ENCODE measurements around the gene FRMD1. TPM values are rescaled to one million over a fixed set of nuclear protein-coding genes. Genes with fewer than 3 reads are reported as not detected.
"Not testable (repeated sequence)": the region's sequence is repeated elsewhere in the genome, so short reads cannot be mapped to it uniquely, and the experiment has no call there.

FRMD1 gene
- total and polyA plus RNA-seq, 2 donors, result 1.3 to 23.1 TPM

DNA sequence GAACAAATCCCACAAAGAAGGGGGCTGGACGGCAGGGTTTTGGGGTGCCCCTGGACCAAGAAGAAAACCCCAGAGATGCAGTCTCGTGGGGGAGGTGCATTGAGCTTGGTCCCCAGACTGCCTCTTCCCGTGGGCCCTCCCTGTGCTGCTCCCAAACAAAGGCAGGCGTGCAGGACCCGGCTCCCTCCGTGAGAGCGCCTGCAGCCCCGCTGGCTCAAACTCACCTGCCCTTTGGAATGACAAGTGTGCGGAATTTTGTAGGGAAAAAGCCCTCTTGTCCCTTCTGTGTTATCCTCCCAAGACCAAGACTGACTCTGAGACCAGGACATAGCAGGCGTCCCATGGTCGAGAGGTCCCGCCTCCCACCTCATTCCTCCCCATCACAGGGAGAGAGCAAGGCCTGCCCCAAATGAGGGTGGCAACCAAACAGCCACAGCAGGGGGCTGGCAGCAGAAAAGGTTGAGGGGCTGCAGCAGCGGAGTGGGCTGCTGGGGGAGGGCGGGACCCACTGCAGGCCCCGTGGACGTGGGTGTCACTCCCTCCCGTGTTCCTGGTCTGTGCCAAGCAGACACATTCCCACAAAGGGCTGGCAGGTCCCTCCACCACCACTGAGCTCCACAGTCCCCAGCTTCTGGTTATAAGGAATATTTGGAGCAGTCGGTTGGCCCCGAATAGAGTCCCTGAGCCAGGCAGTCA lies 5.6 kb upstream of the FRMD1 start:
- Histone ChIP-seq H3K9me3 (ENCODE audit: control insufficient read depth in 2 of 2, insufficient read depth in 1 of 2, low read length in 1 of 2) (peaks cover 0 to 2% of the 10 kb centered on the region in 2 donors), H3K4me3 (ENCODE audit: low read length in 2 of 2) (no peak overlapping the region), H3K27me3 (ENCODE audit: control insufficient read depth in 2 of 2, insufficient read depth in 1 of 2, low read length in 1 of 2) (peaks cover 0 to 2% of the 10 kb centered on the region in 2 donors), H3K4me1 (ENCODE audit: control insufficient read depth in 2 of 2, insufficient read depth in 2 of 2, low read length in 2 of 2) (no peaks in the 10 kb centered on the region), H3K36me3 (ENCODE audit: control insufficient read depth in 2 of 2, insufficient read depth in 2 of 2, low read length in 1 of 2) (no peaks in the 10 kb centered on the region), H3K27ac (ENCODE audit: low read depth in 1 of 2, low read length in 1 of 2) (no peak overlapping the region)
- 88% methylated on average over 19 of the region's 19 CpGs for WGBS
- no peak for DNase-seq (ENCODE audit: low read depth in 6 of 9, low spot score in 9 of 9)

DNA sequence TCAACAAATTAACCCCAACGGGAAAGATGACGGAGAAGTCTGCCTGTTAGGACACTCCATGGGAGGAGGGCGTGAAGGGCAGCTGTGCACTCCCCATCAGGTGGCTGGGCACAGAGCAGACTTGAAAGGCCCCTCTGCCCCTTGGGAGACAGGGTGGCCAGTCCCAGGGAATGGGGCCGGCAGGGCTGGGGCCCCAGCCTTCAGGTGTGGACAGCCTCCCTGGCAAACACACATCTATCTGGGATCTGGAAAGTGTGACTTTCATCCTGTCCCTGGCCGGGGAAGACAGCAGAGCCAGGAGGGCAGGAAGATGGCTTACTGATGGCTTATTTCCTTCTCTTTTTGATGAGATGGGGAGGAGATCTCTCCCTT lies 4.5 kb upstream of the FRMD1 start:
- Histone ChIP-seq H3K4me3 (ENCODE audit: low read length in 2 of 2) (no peak overlapping the region), H3K36me3 (ENCODE audit: control insufficient read depth in 2 of 2, insufficient read depth in 2 of 2, low read length in 1 of 2) (no peaks in the 10 kb centered on the region), H3K4me1 (ENCODE audit: control insufficient read depth in 2 of 2, insufficient read depth in 2 of 2, low read length in 2 of 2) (no peaks in the 10 kb centered on the region), H3K9me3 (ENCODE audit: control insufficient read depth in 2 of 2, insufficient read depth in 1 of 2, low read length in 1 of 2) (peaks cover 0 to 3% of the 10 kb centered on the region in 2 donors), H3K27ac (ENCODE audit: low read depth in 1 of 2, low read length in 1 of 2) (no peak overlapping the region), H3K27me3 (ENCODE audit: control insufficient read depth in 2 of 2, insufficient read depth in 1 of 2, low read length in 1 of 2) (peaks cover 0 to 2% of the 10 kb centered on the region in 2 donors)
- WGBS, result 63% methylated on average over 5 of the region's 5 CpGs
- DNase-seq (ENCODE audit: low read depth in 6 of 9, low spot score in 9 of 9), result no peak

DNA sequence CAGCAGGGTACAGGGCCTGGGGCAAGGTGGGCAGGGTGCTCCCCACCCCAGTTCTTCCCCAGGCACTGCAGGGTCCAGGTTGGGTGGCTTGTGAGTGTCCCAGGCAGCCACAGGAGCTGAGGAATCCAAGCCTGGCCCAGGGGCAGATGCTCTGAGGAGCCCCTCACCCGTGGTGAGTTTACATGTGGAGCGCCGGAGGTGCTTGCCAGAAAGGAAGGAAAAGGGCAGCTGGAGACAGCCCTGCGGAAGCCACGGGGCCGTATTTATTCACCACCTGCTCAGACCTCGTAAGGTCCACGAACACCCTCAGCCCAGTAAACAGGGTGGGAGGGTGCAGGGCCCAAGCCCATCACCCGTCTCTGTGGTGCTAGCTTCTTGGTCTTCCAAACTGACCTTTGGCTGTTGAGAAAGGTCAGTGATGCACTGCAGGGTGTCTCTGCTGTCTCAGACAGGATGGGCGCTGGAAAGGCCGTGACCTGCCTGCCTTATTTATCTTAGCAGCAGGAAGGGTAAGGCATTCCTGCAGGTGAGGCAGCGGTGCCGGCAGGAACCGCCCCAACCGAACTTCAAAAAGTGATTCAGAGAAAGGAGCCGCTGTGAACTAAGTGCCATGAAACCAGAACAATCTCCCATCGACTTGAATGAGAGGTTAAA lies 4.0 kb upstream of the FRMD1 start:
- no peaks in the 10 kb centered on the region for H3K4me1 ChIP-seq (ENCODE audit: control insufficient read depth in 2 of 2, insufficient read depth in 2 of 2, low read length in 2 of 2)
- H3K27me3 ChIP-seq (ENCODE audit: control insufficient read depth in 2 of 2, insufficient read depth in 1 of 2, low read length in 1 of 2), result peaks cover 0 to 2% of the 10 kb centered on the region in 2 donors
- no peak overlapping the region for H3K27ac ChIP-seq (ENCODE audit: low read depth in 1 of 2, low read length in 1 of 2)
- H3K9me3 ChIP-seq (ENCODE audit: control insufficient read depth in 2 of 2, insufficient read depth in 1 of 2, low read length in 1 of 2), result peaks cover 0 to 3% of the 10 kb centered on the region in 2 donors
- no peak for DNase-seq (ENCODE audit: low read depth in 6 of 9, low spot score in 9 of 9)
- H3K36me3 ChIP-seq (ENCODE audit: control insufficient read depth in 2 of 2, insufficient read depth in 2 of 2, low read length in 1 of 2), result no peaks in the 10 kb centered on the region
- H3K4me3 ChIP-seq (ENCODE audit: low read length in 2 of 2), result no peak overlapping the region
- WGBS, result 59% methylated on average over 17 of the region's 17 CpGs

DNA sequence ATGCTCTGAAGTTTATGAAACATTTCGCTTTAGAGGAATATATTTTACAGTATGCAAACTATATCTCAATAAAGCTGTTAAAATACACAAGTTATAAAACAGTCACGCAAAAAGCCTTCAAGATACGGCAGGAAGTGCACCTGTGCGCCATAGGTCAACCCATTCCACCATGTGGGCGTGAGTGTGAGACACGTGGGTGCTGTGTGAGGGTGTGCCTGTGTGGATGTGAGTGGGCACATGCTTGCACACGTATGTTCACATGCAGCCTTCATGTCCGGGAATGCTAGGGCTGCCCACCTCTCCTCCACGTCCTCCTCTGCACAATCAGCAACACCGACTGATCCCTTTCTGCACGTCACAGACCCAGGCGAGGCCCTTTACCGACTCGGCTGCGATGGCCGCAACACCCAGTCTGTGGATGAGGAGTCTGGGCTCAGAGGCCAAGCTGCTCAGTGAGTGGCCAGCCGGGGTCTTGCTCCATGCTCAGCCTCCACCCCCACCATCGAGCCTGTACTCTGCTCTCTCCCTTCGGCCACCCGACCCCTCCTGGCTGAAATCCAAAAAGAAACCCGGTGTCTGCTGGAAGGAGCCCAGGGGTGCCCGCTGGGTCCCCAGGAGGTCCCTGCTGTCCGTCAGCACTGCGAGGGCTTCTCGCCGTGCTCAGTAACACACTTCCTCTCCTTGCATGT lies 3.0 kb upstream of the FRMD1 start:
- Histone ChIP-seq H3K4me1 (ENCODE audit: control insufficient read depth in 2 of 2, insufficient read depth in 2 of 2, low read length in 2 of 2) (no peaks in the 10 kb centered on the region), H3K4me3 (ENCODE audit: low read length in 2 of 2) (no peak overlapping the region), H3K36me3 (ENCODE audit: control insufficient read depth in 2 of 2, insufficient read depth in 2 of 2, low read length in 1 of 2) (no peaks in the 10 kb centered on the region), H3K27ac (ENCODE audit: low read depth in 1 of 2, low read length in 1 of 2) (no peak overlapping the region), H3K27me3 (ENCODE audit: control insufficient read depth in 2 of 2, insufficient read depth in 1 of 2, low read length in 1 of 2) (peaks cover 0 to 2% of the 10 kb centered on the region in 2 donors), H3K9me3 (ENCODE audit: control insufficient read depth in 2 of 2, insufficient read depth in 1 of 2, low read length in 1 of 2) (peaks cover 0 to 3% of the 10 kb centered on the region in 2 donors)
- DNase-seq (ENCODE audit: low read depth in 6 of 9, low spot score in 9 of 9), result no peak
- 91% methylated on average over 26 of the region's 26 CpGs for WGBS

DNA sequence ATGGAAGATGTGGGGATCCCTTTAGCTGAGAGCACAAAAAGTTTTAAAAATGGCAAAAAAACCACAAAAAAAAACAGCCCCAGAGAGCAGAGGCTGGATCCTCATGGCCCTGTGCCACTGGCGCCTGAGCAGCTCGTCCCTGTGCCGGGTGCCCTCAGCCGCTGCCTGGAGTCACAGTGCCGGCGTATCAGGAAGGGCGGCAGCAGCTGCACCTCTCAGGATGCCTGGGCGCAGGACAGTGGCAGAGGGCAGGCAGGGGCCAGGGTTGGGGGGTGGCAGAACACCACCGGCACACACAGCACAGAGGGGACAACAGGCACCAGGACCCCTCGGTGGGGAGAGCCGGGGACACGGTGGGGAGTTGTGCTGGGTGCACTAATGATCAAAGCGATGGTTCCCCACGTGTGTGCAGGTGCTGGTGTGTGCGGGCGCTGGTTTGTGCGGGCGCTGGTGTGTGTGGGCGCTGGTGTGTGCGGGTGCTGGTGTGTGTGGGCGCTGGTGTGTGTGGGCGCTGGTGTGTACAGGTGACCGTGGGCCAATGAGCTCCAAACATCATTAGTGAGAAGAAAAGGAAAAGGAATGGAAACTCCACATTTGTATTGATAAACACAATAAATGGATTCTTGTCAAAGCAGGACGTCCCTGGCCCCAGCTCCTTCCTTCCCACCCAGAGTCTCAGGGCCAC lies 1.5 kb upstream of the FRMD1 start:
- Histone ChIP-seq H3K36me3 (ENCODE audit: control insufficient read depth in 2 of 2, insufficient read depth in 2 of 2, low read length in 1 of 2) (no peaks in the 10 kb centered on the region), H3K27me3 (ENCODE audit: control insufficient read depth in 2 of 2, insufficient read depth in 1 of 2, low read length in 1 of 2) (peaks cover 0 to 2% of the 10 kb centered on the region in 2 donors)
- no peak for DNase-seq (ENCODE audit: low read depth in 6 of 9, low spot score in 9 of 9)

DNA sequence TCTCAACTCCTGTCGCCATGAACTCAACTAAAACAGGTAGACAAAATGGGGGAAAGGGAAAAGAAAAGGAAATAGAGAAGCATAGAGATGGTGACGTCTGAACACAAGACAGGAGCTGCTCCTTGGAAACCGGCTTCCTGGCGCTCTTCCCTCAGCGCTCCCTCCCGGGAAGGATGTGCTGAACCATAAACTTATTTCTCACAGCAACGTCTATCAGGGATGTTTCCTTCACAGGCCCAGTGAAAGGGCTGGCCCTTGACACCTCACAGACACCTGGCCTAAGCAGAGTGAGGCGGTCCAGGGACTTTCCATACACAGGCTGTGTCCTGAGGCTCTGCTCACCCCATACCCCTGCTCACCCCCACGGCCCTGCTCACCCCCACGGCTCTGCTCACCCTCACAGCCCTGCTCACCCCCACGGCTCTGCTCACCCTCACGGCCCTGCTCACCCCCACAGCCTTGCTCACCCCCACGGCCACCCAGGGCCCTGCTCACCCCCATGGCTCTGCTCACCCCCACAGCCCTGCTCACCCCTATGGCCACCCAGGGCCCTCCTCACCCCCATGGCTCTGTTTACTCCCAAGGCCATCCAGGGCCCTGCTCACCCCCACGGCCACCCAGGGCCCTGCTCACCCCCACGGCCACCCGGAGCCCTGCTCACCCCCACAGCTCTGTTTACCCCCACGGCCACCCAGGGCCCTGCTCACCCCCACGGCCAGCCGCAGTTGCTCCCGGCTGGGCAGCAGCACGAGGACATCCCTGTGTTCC lies 653 bp downstream of the FRMD1 start:
- no peak for DNase-seq (ENCODE audit: low read depth in 6 of 9, low spot score in 9 of 9)
- H3K4me3 ChIP-seq (ENCODE audit: low read length in 2 of 2), result no peak overlapping the region
- H3K27ac ChIP-seq (ENCODE audit: low read depth in 1 of 2, low read length in 1 of 2), result no peak overlapping the region
- H3K36me3 ChIP-seq (ENCODE audit: control insufficient read depth in 2 of 2, insufficient read depth in 2 of 2, low read length in 1 of 2), result no peaks in the 10 kb centered on the region
- no peaks in the 10 kb centered on the region for H3K4me1 ChIP-seq (ENCODE audit: control insufficient read depth in 2 of 2, insufficient read depth in 2 of 2, low read length in 2 of 2)
- peaks cover 0 to 11% of the 10 kb centered on the region in 2 donors for H3K9me3 ChIP-seq (ENCODE audit: control insufficient read depth in 2 of 2, insufficient read depth in 1 of 2, low read length in 1 of 2)
- peaks cover 0 to under 1% of the 10 kb centered on the region in 2 donors for H3K27me3 ChIP-seq (ENCODE audit: control insufficient read depth in 2 of 2, insufficient read depth in 1 of 2, low read length in 1 of 2)
- 80% methylated on average over 21 of the region's 21 CpGs for WGBS

More for the DNA sequence above, 1.5 kb upstream of the FRMD1 start:
- no peaks in the 10 kb centered on the region for H3K4me1 ChIP-seq (ENCODE audit: control insufficient read depth in 2 of 2, insufficient read depth in 2 of 2, low read length in 2 of 2)
- no peak overlapping the region for H3K27ac ChIP-seq (ENCODE audit: low read depth in 1 of 2, low read length in 1 of 2)
- H3K9me3 ChIP-seq (ENCODE audit: control insufficient read depth in 2 of 2, insufficient read depth in 1 of 2, low read length in 1 of 2), result peaks cover 0 to 5% of the 10 kb centered on the region in 2 donors
- WGBS, result 89% methylated on average over 24 of the region's 24 CpGs
- H3K4me3 ChIP-seq (ENCODE audit: low read length in 2 of 2), result no peak overlapping the region

DNA sequence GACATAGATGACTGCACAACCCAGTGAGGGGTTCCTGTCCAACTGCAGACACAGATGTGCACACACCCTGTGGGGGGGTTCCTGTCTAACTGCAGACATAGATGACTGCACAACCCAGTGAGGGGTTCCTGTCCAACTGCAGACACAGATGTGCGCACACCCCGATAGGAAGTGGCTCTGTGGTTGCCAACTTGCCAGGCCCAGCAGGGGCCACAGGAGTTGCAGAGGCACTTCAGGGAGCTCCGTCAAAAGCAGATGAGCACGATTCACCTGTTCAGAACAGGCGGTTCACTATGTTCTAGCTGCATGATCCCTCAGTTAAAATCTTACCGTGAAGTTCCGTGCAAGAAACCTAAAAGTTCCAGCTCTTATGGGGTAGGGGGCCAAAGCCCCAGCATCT lies 1.6 kb downstream of the FRMD1 start:
- not testable (repeated sequence) for H3K27me3 ChIP-seq (ENCODE audit: control insufficient read depth in 2 of 2, insufficient read depth in 1 of 2, low read length in 1 of 2); H3K4me1 ChIP-seq (ENCODE audit: control insufficient read depth in 2 of 2, insufficient read depth in 2 of 2, low read length in 2 of 2); H3K27ac ChIP-seq (ENCODE audit: low read depth in 1 of 2, low read length in 1 of 2); H3K36me3 ChIP-seq (ENCODE audit: control insufficient read depth in 2 of 2, insufficient read depth in 2 of 2, low read length in 1 of 2); DNase-seq (ENCODE audit: low read depth in 6 of 9, low spot score in 9 of 9); H3K4me3 ChIP-seq (ENCODE audit: low read length in 2 of 2)
- 81% methylated on average over 7 of the region's 7 CpGs for WGBS
- H3K9me3 ChIP-seq (ENCODE audit: control insufficient read depth in 2 of 2, insufficient read depth in 1 of 2, low read length in 1 of 2), result peaks cover 0 to 11% of the 10 kb centered on the region in 2 donors

DNA sequence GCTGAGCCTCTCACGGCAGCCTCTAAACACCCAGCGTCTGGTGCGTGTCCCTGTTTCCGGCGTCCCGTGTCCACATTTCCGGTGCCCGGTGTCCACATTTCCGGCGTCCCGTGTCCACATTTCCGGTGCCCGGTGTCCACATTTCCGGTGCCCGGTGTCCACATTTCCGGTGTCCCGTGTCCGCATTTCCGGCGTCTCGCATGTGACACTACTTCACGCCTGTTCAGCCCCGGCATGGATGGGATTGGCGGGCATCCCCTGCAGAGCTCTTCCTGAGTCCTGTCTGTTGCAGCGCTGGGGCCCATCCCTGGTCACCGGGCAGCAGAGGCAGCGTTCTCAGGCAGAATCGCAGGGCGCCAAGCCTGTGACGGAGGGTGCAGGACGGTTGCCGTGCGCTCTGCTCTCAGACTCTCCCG lies 3.2 kb downstream of the FRMD1 start:
- no peaks in the 10 kb centered on the region for H3K4me1 ChIP-seq (ENCODE audit: control insufficient read depth in 2 of 2, insufficient read depth in 2 of 2, low read length in 2 of 2)
- WGBS, result 92% methylated on average over 33 of the region's 34 CpGs
- H3K9me3 ChIP-seq (ENCODE audit: control insufficient read depth in 2 of 2, insufficient read depth in 1 of 2, low read length in 1 of 2), result peaks cover 0 to 11% of the 10 kb centered on the region in 2 donors
- no peak for DNase-seq (ENCODE audit: low read depth in 6 of 9, low spot score in 9 of 9)
- no peaks in the 10 kb centered on the region for H3K27me3 ChIP-seq (ENCODE audit: control insufficient read depth in 2 of 2, insufficient read depth in 1 of 2, low read length in 1 of 2)
- no peaks in the 10 kb centered on the region for H3K36me3 ChIP-seq (ENCODE audit: control insufficient read depth in 2 of 2, insufficient read depth in 2 of 2, low read length in 1 of 2)
- no peak overlapping the region for H3K4me3 ChIP-seq (ENCODE audit: low read length in 2 of 2)
- H3K27ac ChIP-seq (ENCODE audit: low read depth in 1 of 2, low read length in 1 of 2), result no peak overlapping the region
